Non-pigmented ciliary epithelial cell (primary cell): ENCODE results near the gene CABCOCO1.

Experiments used
- DNase-seq: peaks from one replicate; pipeline ENCODE4 v3.0.0-alpha.2; 2010; ENCODE audit warnings: low read depth

CABCOCO1 gene

GRCh38 chr10:61754587-61755550, 92.1 kb downstream of the CABCOCO1 start:
- DNase-seq = no peak

DNA sequence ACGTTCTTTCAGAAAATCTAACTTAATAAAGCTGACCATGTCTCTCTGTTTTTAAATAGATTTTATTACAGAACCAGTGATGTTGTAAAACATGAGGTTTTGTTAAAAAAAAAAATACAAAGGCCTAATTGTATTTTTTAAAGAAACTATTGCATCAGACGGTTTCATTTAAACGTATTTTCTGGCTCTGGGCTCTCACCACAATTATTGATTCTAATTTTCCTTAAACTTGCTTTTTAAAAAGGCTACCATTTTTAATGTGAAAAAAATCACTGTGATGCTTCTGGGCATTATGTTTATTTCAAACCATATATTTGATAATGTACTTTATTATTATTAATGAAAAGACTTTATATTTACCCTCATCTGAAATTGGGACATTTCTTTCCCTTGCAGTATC, 94.3 kb downstream of the CABCOCO1 start:
- DNase-seq = no peak

DNA sequence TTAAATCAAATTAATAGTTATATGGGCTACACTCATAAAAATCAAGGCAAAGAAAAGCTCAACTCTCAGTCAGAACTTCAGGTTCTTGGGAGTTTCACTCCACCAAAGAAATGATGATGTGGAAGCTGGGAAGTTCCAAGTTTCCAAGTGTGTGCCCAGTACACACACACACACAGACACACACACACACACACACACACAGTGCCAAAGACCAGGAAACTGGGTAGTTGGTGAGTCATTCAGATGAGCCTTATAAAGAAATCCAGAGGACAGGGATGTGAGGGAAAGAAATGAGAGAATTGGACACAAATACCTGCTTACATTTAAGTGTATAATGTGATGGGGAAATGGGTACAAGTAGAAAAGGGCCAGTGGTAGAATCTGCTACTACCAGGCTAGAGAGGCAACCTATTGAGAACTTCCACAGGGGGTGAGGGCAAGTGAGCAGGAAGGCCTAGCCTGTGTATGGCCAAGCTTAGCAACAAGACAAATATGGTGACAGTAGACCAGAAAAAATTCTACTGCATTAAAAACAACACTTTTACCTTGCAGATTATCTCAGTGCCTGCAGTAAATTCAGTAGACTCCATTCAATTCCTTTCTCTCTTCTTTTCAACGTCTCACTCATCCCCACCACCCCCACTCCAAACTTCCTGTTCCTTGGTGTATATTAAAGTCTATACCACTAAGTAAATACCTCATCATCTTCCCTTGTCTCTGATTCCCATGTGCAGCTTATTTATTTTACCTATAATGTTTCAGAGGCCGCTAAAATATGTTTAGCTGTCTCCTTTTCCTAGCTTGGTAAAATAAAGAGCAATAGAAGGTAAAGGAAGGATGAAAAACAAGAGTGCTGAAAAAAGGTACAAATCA, 95.0 kb downstream of the CABCOCO1 start:
- DNase-seq = no peak

GRCh38 chr10:61758433-61758832, 95.7 kb downstream of the CABCOCO1 start:
- no peak for DNase-seq

- no peak for DNase-seq
These were observed 97.0 kb downstream of the CABCOCO1 start for GRCh38 chr10:61759751-61760150.

- peak; percentile 62 for DNase-seq
These were observed 98.5 kb downstream of the CABCOCO1 start for GRCh38 chr10:61760943-61761824.

DNA sequence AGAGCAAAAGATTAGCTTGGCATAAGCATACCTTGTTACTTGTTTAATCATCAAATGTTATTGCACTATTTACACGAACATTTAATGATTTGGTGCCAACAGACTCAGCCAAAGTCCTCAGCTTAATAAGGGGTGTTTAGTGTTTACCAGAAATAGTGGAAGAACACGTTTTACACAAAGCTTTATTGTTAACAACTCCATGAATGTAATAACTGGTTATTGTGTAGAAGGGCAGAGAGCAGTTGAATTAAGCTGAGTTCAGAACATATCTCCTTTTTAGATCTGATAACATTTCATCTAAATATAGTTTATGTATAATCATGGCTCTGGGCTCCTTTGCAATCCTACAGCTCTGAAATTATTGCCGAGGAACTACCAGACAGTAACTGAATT, 99.1 kb downstream of the CABCOCO1 start:
- no peak for DNase-seq

- DNase-seq = no peak
These were observed 101.0 kb downstream of the CABCOCO1 start for GRCh38 chr10:61763778-61764177.

DNA sequence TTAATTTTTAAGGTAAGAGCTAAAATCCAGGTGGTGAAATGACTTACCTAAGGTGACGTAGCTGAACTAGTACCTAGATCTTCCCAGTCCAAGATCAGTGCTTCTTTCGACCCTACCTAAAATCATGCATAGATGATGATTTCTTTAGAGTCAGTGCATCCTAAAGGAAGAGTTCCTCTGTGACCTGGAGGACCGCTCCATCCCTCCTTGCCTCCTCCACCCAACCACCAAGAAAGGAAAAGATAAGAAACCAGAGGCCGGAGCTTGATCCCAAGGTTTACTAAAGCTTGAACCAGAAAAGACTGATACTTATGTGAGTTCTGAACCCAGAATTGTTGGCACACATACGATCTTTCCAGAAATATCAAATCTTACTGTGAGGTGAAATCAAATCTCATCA, 101.8 kb downstream of the CABCOCO1 start:
- no peak for DNase-seq

DNA sequence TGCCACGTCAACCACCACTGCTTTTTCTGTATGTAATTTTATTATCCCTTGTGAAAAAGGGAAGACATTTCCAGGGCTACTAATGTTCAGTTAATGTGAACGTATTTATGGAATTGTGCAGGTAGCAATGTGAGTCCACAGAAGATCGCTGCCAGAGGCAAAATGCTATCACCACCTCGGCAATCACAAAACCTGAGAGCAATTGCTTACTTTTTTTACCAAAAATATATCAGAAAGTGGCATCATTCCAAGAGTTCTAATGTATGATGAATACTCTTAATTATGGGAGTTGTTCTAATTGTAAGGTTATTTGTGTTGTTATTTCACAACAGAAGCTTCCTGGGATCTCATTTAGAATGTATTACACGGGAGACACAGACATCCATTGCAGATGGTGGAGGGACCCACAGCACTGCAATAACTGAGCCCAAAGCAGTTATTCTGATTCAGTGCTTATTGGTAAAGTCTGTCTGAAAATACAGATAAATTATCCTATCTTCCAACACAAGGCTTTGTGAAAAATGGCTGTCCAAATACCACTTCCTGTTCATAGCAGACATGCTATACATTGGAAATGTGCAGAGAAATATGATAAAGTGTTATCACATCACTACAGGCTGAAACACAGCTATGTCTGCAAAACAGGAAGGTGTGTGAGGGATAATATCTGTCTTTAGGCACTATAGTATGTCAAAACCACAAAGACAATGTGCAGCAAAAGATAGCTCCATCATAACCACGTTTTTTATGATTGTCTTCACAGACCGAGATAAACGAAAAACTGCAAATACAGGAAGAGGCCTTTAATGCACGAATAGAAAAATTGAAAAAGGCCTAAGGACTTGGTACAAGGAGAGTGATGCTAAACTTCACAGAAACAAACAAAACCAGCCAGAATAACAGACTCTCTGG, 102.7 kb downstream of the CABCOCO1 start:
- no peak for DNase-seq

GRCh38 chr10:61766927-61767326, 104.2 kb downstream of the CABCOCO1 start:
- DNase-seq = no peak

DNA sequence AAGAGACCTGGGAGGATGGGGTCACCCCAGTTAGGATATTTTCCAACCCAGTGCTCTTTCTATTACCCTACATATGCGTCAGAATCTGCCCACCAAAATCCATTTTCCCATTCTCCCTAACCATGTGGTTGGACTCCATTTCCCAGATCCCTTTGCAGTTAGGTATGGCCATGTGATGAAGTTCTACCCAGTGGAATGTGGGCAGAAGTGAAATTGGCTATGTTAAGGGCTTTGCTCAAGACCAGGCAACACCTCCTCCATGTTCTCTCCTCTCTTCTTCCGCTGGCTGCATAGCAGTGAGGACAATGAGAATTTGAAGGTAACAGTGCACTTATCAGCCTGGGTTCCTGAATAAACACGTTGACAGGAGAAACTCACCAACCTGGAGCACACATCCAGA, 111.3 kb downstream of the CABCOCO1 start:
- DNase-seq = no peak

DNA sequence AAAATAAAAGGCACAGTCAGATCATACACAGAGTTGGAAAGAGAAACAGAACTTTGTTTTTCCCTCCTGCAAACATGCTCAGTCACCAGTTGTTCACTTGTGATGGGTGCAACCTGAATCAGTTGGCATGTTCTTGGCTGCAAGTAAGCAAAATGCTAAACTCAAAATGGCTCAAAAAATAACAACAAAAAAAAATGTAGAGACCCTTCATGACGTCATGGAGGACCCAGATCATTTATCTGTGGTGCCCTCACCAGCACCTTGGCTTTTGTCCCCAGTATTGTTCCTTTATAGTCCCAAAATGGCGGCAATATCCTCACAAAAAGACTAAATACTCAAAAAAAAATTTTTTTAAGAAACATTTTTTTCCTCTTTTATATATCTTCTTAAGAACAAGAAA, 112.4 kb downstream of the CABCOCO1 start:
- DNase-seq = no peak

DNA sequence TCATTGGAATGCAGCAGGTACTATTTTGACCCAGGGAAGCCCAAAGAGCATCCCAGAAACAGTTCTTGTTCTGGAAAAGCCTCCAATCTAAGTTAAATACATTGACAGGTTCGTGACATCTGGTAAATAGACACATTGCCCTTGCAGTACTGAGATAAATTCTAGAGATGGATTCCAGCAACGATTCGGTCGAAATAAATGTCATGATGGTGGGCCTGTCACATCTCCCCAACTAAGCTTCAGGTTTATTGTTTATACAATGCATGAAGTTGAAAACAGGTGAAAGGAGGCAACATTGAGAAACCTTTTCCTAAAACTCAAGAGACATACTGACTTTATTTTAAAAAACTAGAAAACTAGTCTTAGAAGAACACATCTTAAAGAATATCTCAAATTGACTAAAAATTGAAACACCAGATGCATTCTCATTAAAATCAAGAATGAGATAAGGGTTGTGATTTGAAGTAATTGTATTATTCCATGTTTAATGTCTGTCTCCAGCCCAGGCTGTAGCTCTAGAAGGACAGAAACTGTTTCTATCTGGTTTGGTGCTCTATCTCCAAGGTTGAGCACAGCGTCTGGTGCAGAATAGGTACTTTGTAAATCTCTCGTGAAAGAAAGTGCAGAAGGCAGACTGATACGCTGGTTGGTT, 114.0 kb downstream of the CABCOCO1 start:
- DNase-seq = no peak

- DNase-seq = no peak
These were observed 115.4 kb downstream of the CABCOCO1 start for GRCh38 chr10:61778137-61778536.

DNA sequence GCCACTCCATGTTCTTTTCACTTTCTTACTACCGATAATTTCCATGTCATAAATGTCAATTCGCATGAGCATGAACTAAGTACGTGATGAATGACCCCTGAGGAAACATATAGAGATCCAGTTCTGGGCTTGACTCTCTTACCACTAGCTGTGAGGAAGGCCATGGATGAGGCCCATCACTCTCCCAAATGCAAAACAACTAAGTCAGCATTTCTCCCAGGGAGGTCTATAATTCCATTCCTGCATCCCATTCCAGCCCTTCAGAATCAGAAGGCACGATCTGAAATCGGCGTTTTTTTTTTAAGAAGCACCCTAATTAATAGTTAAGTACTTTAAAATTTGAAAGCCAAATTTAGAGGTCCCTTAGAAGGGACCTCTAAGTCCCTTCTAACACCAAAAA, 116.5 kb downstream of the CABCOCO1 start:
- DNase-seq = no peak

- DNase-seq = peak; percentile 61
These were observed 117.4 kb downstream of the CABCOCO1 start for GRCh38 chr10:61779950-61780659.

DNA sequence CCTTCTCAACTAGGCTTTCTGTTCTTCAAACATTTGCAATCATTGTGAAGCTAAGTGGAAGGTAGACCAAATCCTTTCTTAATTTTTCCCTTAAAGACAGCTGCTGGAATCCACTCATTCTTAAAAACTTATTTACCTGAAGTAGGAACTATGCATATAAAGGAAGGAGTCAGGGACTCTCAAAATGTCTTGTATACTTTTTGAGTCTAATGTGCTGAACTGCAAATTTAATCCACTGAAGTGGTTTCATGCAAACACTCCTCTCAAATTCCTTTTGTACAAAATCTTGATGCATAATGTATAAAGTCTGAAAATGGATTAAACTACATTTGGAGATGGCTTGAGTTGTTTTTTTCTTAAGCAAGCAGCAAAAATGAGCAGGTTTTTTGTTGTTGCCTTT, 118.0 kb downstream of the CABCOCO1 start:
- DNase-seq = no peak

- DNase-seq = no peak
These were observed 119.3 kb downstream of the CABCOCO1 start for GRCh38 chr10:61781969-61782403.
